Activated naive CD4-positive, alpha-beta T cell treated with anti-CD3 and anti-CD28 coated beads, Interleukin-2, amount 10 ng/mL, durations not matched to agents 7 days and 5 days (primary cell): Measurements from ENCODE around the gene ILF2.
"Not testable (repeated sequence)": the region's sequence is repeated elsewhere in the genome, so short reads cannot be mapped to it uniquely, and the experiment has no call there.

ENCODE experiments used
- CTCF ChIA-PET: fragments of 350-600 bp; sonication (Branson Sonifier 250); formaldehyde crosslinking; loops from one replicate; lab custom pipeline; 2021; ENCODE audit warnings: antibody characterized with exemption; lab: Charles Lee
- DNase-seq: peaks from one replicate; pipeline ENCODE4 v3.0.0-alpha.2; 2020
- H3K27ac Mint-ChIP-seq: one replicate; pipeline ENCODE4 v1.8.0; 2021; ENCODE audit warnings: mild to moderate bottlenecking, moderate library complexity, mixed read lengths
- H3K27me3 Mint-ChIP-seq: one replicate; pipeline ENCODE4 v1.8.0; 2021; ENCODE audit warnings: mild to moderate bottlenecking, mixed read lengths
- H3K36me3 Mint-ChIP-seq: one replicate; pipeline ENCODE4 v1.8.0; 2021; ENCODE audit warnings: mixed read lengths
- H3K4me1 Mint-ChIP-seq: one replicate; pipeline ENCODE4 v1.8.0; 2021; ENCODE audit warnings: mixed read lengths
- H3K4me3 Mint-ChIP-seq: one replicate; pipeline ENCODE4 v1.8.0; 2021; ENCODE audit warnings: mild to moderate bottlenecking, moderate library complexity, mixed read lengths
- H3K9me3 Mint-ChIP-seq: one replicate; pipeline ENCODE4 v1.8.0; 2021; ENCODE audit warnings: mixed read lengths

The ILF2 gene

GRCh38 chr1:153649137-153649862 lies 21.5 kb downstream of the ILF2 start:
- peak; percentile 58 for DNase-seq
- H3K4me1 Mint-ChIP-seq: peaks cover 57% of the 10 kb centered on the region
- H3K27me3 Mint-ChIP-seq: no peaks in the 10 kb centered on the region
- no peaks in the 10 kb centered on the region for H3K9me3 Mint-ChIP-seq
- peak overlapping the region; percentile 89 for H3K27ac Mint-ChIP-seq
- peak overlapping the region; percentile 9 for H3K4me3 Mint-ChIP-seq
- CTCF ChIA-PET: interaction anchor here (0.8 to 1.4 kb wide), 3 partner anchors 86 to 154 kb away, joined by 3 to 5 read pairs (median 3); no protein-coding TSS in a partner anchor
- peaks cover 37% of the 10 kb centered on the region for H3K36me3 Mint-ChIP-seq

DNA sequence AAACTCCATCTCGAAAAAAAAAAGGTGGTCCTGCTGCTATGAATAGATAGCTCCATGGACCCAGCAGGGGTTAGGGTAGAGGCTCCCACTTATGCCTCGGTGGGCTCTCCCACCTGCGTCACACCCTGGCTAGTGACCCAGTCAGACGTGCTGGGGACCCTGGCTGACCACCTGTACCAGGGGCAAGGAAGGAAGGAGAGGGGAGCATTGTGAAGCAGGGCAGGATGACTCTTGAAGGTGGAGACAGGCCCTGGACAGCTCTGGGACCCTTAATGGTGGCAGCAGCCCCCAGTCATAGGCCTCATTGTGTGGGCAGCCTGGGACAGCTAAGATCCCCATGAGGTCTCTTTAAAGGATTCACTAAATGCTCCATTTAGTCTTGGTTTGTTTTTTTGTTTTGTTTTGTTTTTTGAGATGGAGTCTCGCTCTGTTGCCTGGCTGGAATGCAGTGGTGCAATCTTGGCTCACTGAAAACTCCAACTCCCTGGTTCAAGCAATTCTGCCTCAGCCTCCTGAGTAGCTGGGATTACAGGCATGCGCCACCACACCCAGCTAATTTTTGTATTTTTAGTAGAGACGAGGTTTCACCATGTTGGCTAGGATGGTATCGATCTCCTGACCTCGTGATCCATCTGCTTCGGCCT lies 22.7 kb downstream of the ILF2 start:
- no peak overlapping the region for H3K27ac Mint-ChIP-seq
- H3K27me3 Mint-ChIP-seq: no peaks in the 10 kb centered on the region
- H3K4me1 Mint-ChIP-seq: peaks cover 69% of the 10 kb centered on the region
- no peak for DNase-seq
- peaks cover 49% of the 10 kb centered on the region for H3K36me3 Mint-ChIP-seq
- H3K4me3 Mint-ChIP-seq: no peak overlapping the region
- CTCF ChIA-PET: interaction anchor here (1.0 kb wide), 1 partner anchor 153 kb away, joined by 3 read pairs; no protein-coding TSS in a partner anchor
- no peaks in the 10 kb centered on the region for H3K9me3 Mint-ChIP-seq

GRCh38 chr1:153647346-153647714 lies 23.5 kb downstream of the ILF2 start:
- H3K4me3 Mint-ChIP-seq: no peak overlapping the region
- DNase-seq: no peak
- H3K27ac Mint-ChIP-seq: peak overlapping the region; percentile 62
- H3K9me3 Mint-ChIP-seq: no peaks in the 10 kb centered on the region
- H3K36me3 Mint-ChIP-seq: peaks cover 55% of the 10 kb centered on the region
- CTCF ChIA-PET: no interaction called here
- no peaks in the 10 kb centered on the region for H3K27me3 Mint-ChIP-seq
- H3K4me1 Mint-ChIP-seq: peaks cover 71% of the 10 kb centered on the region

DNA sequence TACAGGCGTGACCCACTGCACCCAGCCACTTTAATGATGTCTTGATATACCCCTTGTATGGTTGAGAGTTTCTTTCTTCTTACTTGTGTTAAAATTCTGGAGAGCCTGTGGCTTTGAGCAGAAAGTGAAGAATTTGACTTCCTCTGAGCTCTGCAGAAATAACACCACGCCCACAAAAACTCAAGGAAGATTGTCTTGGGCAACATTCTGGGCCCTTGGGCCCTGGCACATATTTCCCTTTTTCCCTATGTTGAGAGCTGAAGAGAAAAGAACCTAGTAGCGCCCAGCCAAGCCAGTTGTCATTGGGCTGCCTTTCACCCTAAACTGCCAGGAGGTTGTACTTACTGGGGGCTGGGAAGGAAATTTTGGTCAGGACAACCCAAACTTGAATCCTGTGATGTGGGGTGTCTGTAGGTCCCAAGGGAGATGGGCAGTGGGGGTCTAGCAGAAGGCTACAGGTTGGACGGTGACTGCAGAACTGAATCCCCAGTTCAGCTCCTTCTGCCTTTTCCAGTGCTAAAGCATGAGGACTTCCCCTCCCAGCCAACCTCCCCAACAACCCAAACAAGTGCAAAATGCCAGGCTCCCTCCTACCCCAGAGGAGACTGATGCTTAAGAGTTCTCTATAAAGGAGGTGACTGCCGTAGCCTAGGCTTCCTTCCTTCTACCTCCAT lies 24.0 kb downstream of the ILF2 start:
- no peaks in the 10 kb centered on the region for H3K27me3 Mint-ChIP-seq
- H3K9me3 Mint-ChIP-seq: no peaks in the 10 kb centered on the region
- CTCF ChIA-PET: no interaction called here
- H3K4me3 Mint-ChIP-seq: no peak overlapping the region
- H3K36me3 Mint-ChIP-seq: peaks cover 59% of the 10 kb centered on the region
- H3K4me1 Mint-ChIP-seq: peaks cover 71% of the 10 kb centered on the region
- no peak for DNase-seq
- H3K27ac Mint-ChIP-seq: peak overlapping the region; percentile 62

GRCh38 chr1:153643816-153644215 lies 27.0 kb downstream of the ILF2 start:
- Mint-ChIP-seq H3K4me3 (no peak overlapping the region), H3K4me1 (peaks cover 65% of the 10 kb centered on the region), H3K27me3 (no peaks in the 10 kb centered on the region), H3K27ac (no peak overlapping the region), H3K36me3 (peaks cover 75% of the 10 kb centered on the region), H3K9me3 (no peaks in the 10 kb centered on the region)
- DNase-seq: no peak
- CTCF ChIA-PET: interaction anchor here (1.5 to 2.0 kb wide), 3 partner anchors 10 to 133 kb away, joined by 3 to 7 read pairs (median 7); partner anchors contain the start of gene CHTOP

GRCh38 chr1:153643100-153643499 lies 27.7 kb downstream of the ILF2 start:
- Mint-ChIP-seq H3K9me3 (no peaks in the 10 kb centered on the region), H3K4me3 (no peak overlapping the region), H3K4me1 (peaks cover 58% of the 10 kb centered on the region), H3K27ac (no peak overlapping the region), H3K36me3 (peaks cover 79% of the 10 kb centered on the region), H3K27me3 (no peaks in the 10 kb centered on the region)
- no peak for DNase-seq
- CTCF ChIA-PET: interaction anchor here (1.5 to 2.0 kb wide), 3 partner anchors 9 to 133 kb away, joined by 3 to 7 read pairs (median 7); partner anchors contain the start of gene CHTOP

GRCh38 chr1:153642161-153642560 lies 28.6 kb downstream of the ILF2 start:
- H3K27ac Mint-ChIP-seq: no peak overlapping the region
- H3K4me3 Mint-ChIP-seq: no peak overlapping the region
- H3K27me3 Mint-ChIP-seq: no peaks in the 10 kb centered on the region
- H3K9me3 Mint-ChIP-seq: no peaks in the 10 kb centered on the region
- no peak for DNase-seq
- CTCF ChIA-PET: no interaction called here
- H3K36me3 Mint-ChIP-seq: peaks cover 79% of the 10 kb centered on the region
- H3K4me1 Mint-ChIP-seq: peaks cover 56% of the 10 kb centered on the region

DNA sequence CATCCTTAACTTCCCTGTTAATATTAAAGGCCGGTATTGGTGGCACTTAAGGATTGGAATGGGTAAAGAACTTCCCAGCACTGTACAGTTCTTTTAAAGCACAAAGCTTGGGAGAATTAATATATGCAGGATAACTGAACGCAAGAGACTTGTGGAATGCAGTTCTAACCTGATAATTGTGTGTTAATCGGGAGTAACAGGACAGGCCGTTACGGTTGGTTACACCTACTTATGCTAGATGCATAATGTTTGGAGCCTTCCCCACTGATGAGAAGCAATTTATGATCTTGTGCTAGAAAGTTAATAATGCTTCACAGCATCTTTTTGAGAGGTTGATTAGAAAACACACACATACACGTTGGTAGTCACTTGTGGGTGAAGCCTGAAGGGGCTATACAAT lies 29.9 kb downstream of the ILF2 start:
- CTCF ChIA-PET: no interaction called here

DNA sequence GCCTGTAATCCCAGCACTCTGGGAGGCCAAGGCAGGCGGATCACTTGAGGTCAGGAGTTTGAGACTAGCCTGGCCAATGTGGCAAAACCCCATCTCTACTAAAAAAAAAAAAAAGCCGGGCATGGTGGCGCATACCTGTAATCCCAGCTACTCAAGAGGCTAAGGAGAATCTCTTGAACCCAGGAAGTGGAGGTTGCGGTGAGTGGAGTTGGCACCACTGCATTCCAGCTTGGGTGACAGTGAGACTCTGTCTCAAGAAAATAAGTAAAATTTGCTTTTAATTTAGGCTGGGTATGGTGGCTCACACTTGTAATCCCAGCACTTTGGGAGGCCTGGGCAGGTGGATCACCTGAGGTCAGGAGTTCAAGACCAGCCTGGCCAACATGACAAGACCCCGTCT lies 30.6 kb downstream of the ILF2 start:
- H3K4me3 Mint-ChIP-seq, CTCF ChIA-PET, H3K27ac Mint-ChIP-seq, H3K27me3 Mint-ChIP-seq, DNase-seq, H3K9me3 Mint-ChIP-seq: not testable (repeated sequence)
- peaks cover 74% of the 10 kb centered on the region for H3K36me3 Mint-ChIP-seq
- H3K4me1 Mint-ChIP-seq: peaks cover 53% of the 10 kb centered on the region

More for the DNA sequence above, 29.9 kb downstream of the ILF2 start:
- Mint-ChIP-seq H3K36me3 (peaks cover 78% of the 10 kb centered on the region), H3K4me3 (no peak overlapping the region), H3K4me1 (peaks cover 54% of the 10 kb centered on the region), H3K27me3 (no peaks in the 10 kb centered on the region), H3K9me3 (no peaks in the 10 kb centered on the region), H3K27ac (no peak overlapping the region)
- DNase-seq: no peak

- no peak for DNase-seq
- H3K4me3 Mint-ChIP-seq: no peak overlapping the region
- peaks cover 72% of the 10 kb centered on the region for H3K36me3 Mint-ChIP-seq
- H3K4me1 Mint-ChIP-seq: peaks cover 49% of the 10 kb centered on the region
- CTCF ChIA-PET: no interaction called here
- no peaks in the 10 kb centered on the region for H3K9me3 Mint-ChIP-seq
- no peak overlapping the region for H3K27ac Mint-ChIP-seq
- H3K27me3 Mint-ChIP-seq: no peaks in the 10 kb centered on the region
Measured at GRCh38 chr1:153639280-153639679, 31.5 kb downstream of the ILF2 start.

- Mint-ChIP-seq H3K27me3 (no peaks in the 10 kb centered on the region), H3K4me1 (peaks cover 47% of the 10 kb centered on the region), H3K9me3 (no peaks in the 10 kb centered on the region), H3K36me3 (peaks cover 69% of the 10 kb centered on the region), H3K4me3 (no peak overlapping the region), H3K27ac (no peak overlapping the region)
- CTCF ChIA-PET: interaction anchor here (0.6 to 1.7 kb wide), 6 partner anchors 10 to 128 kb away, joined by 3 to 5 read pairs (median 4); partner anchors contain the start of genes NPR1 and S100A1
- no peak for DNase-seq
Measured at GRCh38 chr1:153638261-153638660, 32.5 kb downstream of the ILF2 start.

- no peak overlapping the region for H3K27ac Mint-ChIP-seq
- peaks cover 54% of the 10 kb centered on the region for H3K4me1 Mint-ChIP-seq
- H3K27me3 Mint-ChIP-seq: no peaks in the 10 kb centered on the region
- CTCF ChIA-PET: no interaction called here
- peak overlapping the region; percentile 96 for H3K4me3 Mint-ChIP-seq
- no peak for DNase-seq
- H3K9me3 Mint-ChIP-seq: no peaks in the 10 kb centered on the region
- peaks cover 54% of the 10 kb centered on the region for H3K36me3 Mint-ChIP-seq
Measured at GRCh38 chr1:153636312-153636711, 34.5 kb downstream of the ILF2 start.

- Mint-ChIP-seq H3K4me1 (peaks cover 50% of the 10 kb centered on the region), H3K4me3 (peak overlapping the region; percentile 96), H3K27ac (peak overlapping the region; percentile 68), H3K9me3 (no peaks in the 10 kb centered on the region), H3K36me3 (peaks cover 50% of the 10 kb centered on the region), H3K27me3 (no peaks in the 10 kb centered on the region)
- DNase-seq: no peak
- CTCF ChIA-PET: interaction anchor here (1.0 to 2.0 kb wide), 2 partner anchors 17 to 38 kb away, joined by 7 read pairs; no protein-coding TSS in a partner anchor
Measured at GRCh38 chr1:153635872-153636271, 34.9 kb downstream of the ILF2 start.
